ENCODE results near the gene KRTAP19-6. TPM values are rescaled to one million over a fixed set of nuclear protein-coding genes. Genes with fewer than 3 reads are reported as not detected.

Gene KRTAP19-6
- total RNA-seq, 1 experiment from 2014 or later, result not detected

Other genes starting within 250 kb of the KRTAP19-6 start
- not detected in 2 replicates for gene KRTAP26-1, start 221.5 kb downstream of the KRTAP19-6 start, total RNA-seq (2014; rRNA removed; shearing (Covaris generic))
- not detected in 2 replicates for gene KRTAP27-1, start 204.2 kb downstream of the KRTAP19-6 start, total RNA-seq (2014; rRNA removed; shearing (Covaris generic))
- not detected in 2 replicates for gene KRTAP23-1, start 193.3 kb downstream of the KRTAP19-6 start, total RNA-seq (2014; rRNA removed; shearing (Covaris generic))
- not detected in 2 replicates for gene KRTAP13-2, start 169.6 kb downstream of the KRTAP19-6 start, total RNA-seq (2014; rRNA removed; shearing (Covaris generic))
- gene KRTAP13-1, start 145.8 kb downstream of the KRTAP19-6 start, total RNA-seq (2014; rRNA removed; shearing (Covaris generic)), result not detected in 2 replicates
- gene KRTAP13-3, start 115.9 kb downstream of the KRTAP19-6 start, total RNA-seq (2014; rRNA removed; shearing (Covaris generic)), result not detected in 2 replicates
- not detected in 2 replicates for gene KRTAP13-4, start 111.6 kb downstream of the KRTAP19-6 start, total RNA-seq (2014; rRNA removed; shearing (Covaris generic))
- not detected in 2 replicates for gene KRTAP15-1, start 101.6 kb downstream of the KRTAP19-6 start, total RNA-seq (2014; rRNA removed; shearing (Covaris generic))
- gene KRTAP19-1, start 61.5 kb downstream of the KRTAP19-6 start, total RNA-seq (2014; rRNA removed; shearing (Covaris generic)), result not detected in 2 replicates
- gene KRTAP19-2, start 54.4 kb downstream of the KRTAP19-6 start, total RNA-seq (2014; rRNA removed; shearing (Covaris generic)), result not detected in 2 replicates
- not detected in 2 replicates for gene KRTAP19-3, start 49.9 kb downstream of the KRTAP19-6 start, total RNA-seq (2014; rRNA removed; shearing (Covaris generic))
- not detected in 2 replicates for gene KRTAP19-4, start 44.7 kb downstream of the KRTAP19-6 start, total RNA-seq (2014; rRNA removed; shearing (Covaris generic))
- gene KRTAP19-5, start 39.7 kb downstream of the KRTAP19-6 start, total RNA-seq (2014; rRNA removed; shearing (Covaris generic)), result not detected in 2 replicates
- not detected in 2 replicates for gene KRTAP19-7, start 19.4 kb upstream of the KRTAP19-6 start, total RNA-seq (2014; rRNA removed; shearing (Covaris generic))
- gene KRTAP22-2, start 48.5 kb upstream of the KRTAP19-6 start, total RNA-seq (2014; rRNA removed; shearing (Covaris generic)), result not detected in 2 replicates
- gene KRTAP6-3, start 50.6 kb upstream of the KRTAP19-6 start, total RNA-seq (2014; rRNA removed; shearing (Covaris generic)), result not detected in 2 replicates
- not detected in 2 replicates for gene KRTAP6-2, start 57.0 kb upstream of the KRTAP19-6 start, total RNA-seq (2014; rRNA removed; shearing (Covaris generic))
- not detected in 2 replicates for gene KRTAP22-1, start 59.2 kb upstream of the KRTAP19-6 start, total RNA-seq (2014; rRNA removed; shearing (Covaris generic))
- not detected in 2 replicates for gene KRTAP6-1, start 72.1 kb upstream of the KRTAP19-6 start, total RNA-seq (2014; rRNA removed; shearing (Covaris generic))
- gene KRTAP20-1, start 74.6 kb upstream of the KRTAP19-6 start, total RNA-seq (2014; rRNA removed; shearing (Covaris generic)), result not detected in 2 replicates
- not detected in 2 replicates for gene KRTAP20-4, start 78.8 kb upstream of the KRTAP19-6 start, total RNA-seq (2014; rRNA removed; shearing (Covaris generic))
- not detected in 2 replicates for gene KRTAP20-2, start 93.3 kb upstream of the KRTAP19-6 start, total RNA-seq (2014; rRNA removed; shearing (Covaris generic))
- gene KRTAP20-3, start 101.0 kb upstream of the KRTAP19-6 start, total RNA-seq (2014; rRNA removed; shearing (Covaris generic)), result not detected in 2 replicates
- gene KRTAP21-3, start 176.9 kb upstream of the KRTAP19-6 start, total RNA-seq (2014; rRNA removed; shearing (Covaris generic)), result not detected in 2 replicates
- gene KRTAP21-2, start 205.4 kb upstream of the KRTAP19-6 start, total RNA-seq (2014; rRNA removed; shearing (Covaris generic)), result not detected in 2 replicates
- gene KRTAP21-1, start 213.6 kb upstream of the KRTAP19-6 start, total RNA-seq (2014; rRNA removed; shearing (Covaris generic)), result not detected in 2 replicates

All from A172 (cell line).